Measurements from ENCODE around the gene TPPP3. TPM values are rescaled to one million over a fixed set of nuclear protein-coding genes. Genes with fewer than 3 reads are reported as not detected.

TPPP3 gene
- total RNA-seq, 2 donors from 2014 or later, result not detected

DNA sequence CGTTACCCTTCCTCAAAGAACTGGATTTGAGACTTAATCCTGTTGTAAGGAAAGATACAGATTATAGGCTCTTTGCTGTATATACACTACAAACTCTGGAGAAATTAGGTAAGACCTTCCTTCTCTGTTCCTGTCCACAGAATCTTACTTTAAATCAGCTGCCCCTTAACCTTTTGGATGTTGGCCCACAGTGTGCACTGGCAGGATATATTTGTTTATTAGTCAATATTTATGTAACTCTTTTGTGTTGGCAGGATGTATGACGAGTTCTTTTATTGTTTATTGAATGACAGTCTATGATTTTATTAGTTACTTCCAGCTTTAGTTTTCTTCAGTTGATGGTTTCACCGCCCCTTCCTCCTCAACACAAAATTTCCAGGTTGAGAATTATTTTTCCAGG lies 47.0 kb downstream of the TPPP3 start:
- no peak for DNase-seq (ENCODE audit: low spot score in 2 of 2)
- H3K9me3 Mint-ChIP-seq, result no peaks in the 10 kb centered on the region
- ATAC-seq, result no peak
- H3K27ac Mint-ChIP-seq, result no peak overlapping the region
- no peaks in the 10 kb centered on the region for H3K36me3 Mint-ChIP-seq

DNA sequence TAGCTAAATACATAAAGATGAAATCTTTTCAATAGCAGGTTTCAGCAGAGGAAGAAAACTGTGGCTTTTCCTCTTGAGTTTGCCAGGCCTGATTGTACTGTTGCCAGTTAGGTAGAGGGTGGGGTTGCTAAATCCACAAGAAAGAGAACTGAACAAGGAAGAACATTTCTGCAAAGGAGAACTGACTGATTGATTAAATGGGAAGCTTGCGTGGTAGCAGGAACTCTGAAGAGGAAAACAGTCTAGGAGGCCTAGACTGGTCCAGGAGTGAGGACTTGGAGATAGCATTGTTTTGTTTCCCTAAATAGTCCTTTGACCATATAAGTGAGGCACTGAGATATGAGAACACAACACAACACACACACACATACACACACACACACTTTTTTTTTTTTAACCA lies 47.9 kb downstream of the TPPP3 start:
- ATAC-seq, result no peak
- no peak overlapping the region for H3K27ac Mint-ChIP-seq
- H3K9me3 Mint-ChIP-seq, result no peaks in the 10 kb centered on the region
- no peak for DNase-seq (ENCODE audit: low spot score in 2 of 2)
- H3K36me3 Mint-ChIP-seq, result no peaks in the 10 kb centered on the region

DNA sequence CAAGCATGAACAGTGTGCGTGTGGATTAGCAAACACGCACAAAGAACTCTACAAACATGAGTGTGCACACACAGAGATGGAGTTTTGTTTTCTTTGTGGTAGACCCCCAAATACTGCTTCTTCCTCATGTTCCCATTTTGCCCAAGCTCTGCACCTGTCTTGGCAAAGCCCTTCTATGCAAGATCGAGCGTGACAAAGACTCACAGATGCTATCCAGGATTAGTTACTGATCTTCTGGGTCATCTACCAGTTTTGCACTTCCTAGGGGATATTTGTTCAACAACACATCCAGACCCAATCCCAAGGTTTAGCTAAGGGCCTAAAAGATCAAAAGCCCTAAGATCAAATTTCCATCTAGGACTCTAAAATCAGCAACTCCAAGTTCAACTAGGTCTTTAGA lies 50.7 kb downstream of the TPPP3 start:
- no peak for ATAC-seq
- Mint-ChIP-seq H3K27ac (no peak overlapping the region), H3K9me3 (no peaks in the 10 kb centered on the region), H3K36me3 (no peaks in the 10 kb centered on the region)
- no peak for DNase-seq (ENCODE audit: low spot score in 2 of 2)

DNA sequence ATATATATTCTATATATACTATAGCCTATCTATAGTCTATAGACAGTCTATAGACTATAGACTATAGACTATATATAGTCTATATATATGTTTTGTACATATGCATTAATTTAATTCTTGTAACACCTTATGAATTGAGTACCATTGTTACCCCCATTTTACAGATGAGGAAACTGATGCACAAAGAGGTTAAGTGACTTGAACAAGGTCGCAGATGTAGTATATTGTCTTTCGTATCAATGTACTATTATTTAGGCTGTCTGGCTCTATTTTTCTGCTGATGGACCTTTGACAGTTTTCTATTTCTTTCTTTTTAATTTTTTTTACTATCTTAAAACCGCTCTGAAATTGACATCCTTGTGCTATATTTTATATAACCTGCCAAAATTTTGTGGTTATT lies 52.0 kb downstream of the TPPP3 start:
- H3K9me3 Mint-ChIP-seq, result no peaks in the 10 kb centered on the region
- DNase-seq (ENCODE audit: low spot score in 2 of 2) (no peak), ATAC-seq (no peak)
- H3K27ac Mint-ChIP-seq, result no peak overlapping the region
- H3K36me3 Mint-ChIP-seq, result peaks cover 0 to under 1% of the 10 kb centered on the region in 2 donors

Other genes with a start within 250 kb of the TPPP3 start
- 1 to 10 TPM; 3.2 to 4.7 TPM for gene B3GNT9, start 242.5 kb downstream of the TPPP3 start, total RNA-seq
- gene TRADD, start 233.6 kb downstream of the TPPP3 start, total RNA-seq, result 10 to 100 TPM; 15.7 to 43.5 TPM
- gene FBXL8, start 233.5 kb downstream of the TPPP3 start, total RNA-seq, result 10 to 100 TPM; 27.9 to 38.7 TPM
- gene HSF4, start 228.8 kb downstream of the TPPP3 start, total RNA-seq, result 10 to 100 TPM; 26.0 to 58.8 TPM
- gene NOL3, start 223.0 kb downstream of the TPPP3 start, total RNA-seq, result 10 to 100 TPM in 1 of 2 donors, 1 to 10 TPM in 1; 9.2 to 43.4 TPM
- gene MATCAP1, start 209.5 kb downstream of the TPPP3 start, total RNA-seq, result 10 to 100 TPM; 26.3 to 63.5 TPM
- under 1 TPM in 1 of 2 donors, not detected in 1; 0.36 TPM for gene EXOC3L1, start 203.4 kb downstream of the TPPP3 start, total RNA-seq
- 100 to 1,000 TPM in 1 of 2 donors, 10 to 100 TPM in 1; 71.7 to 104 TPM for gene E2F4, start 201.3 kb downstream of the TPPP3 start, total RNA-seq
- 1 to 10 TPM; 4.0 to 7.0 TPM for gene ELMO3, start 194.4 kb downstream of the TPPP3 start, total RNA-seq
- gene TMEM208, start 166.4 kb downstream of the TPPP3 start, total RNA-seq, result 10 to 100 TPM; 28.4 to 35.4 TPM
- gene FHOD1, start 146.0 kb downstream of the TPPP3 start, total RNA-seq, result 100 to 1,000 TPM; 104 to 133 TPM
- 10 to 100 TPM in 1 of 2 donors, 1 to 10 TPM in 1; 8.3 to 13.6 TPM for gene SLC9A5, start 144.5 kb downstream of the TPPP3 start, total RNA-seq
- gene PLEKHG4, start 114.0 kb downstream of the TPPP3 start, total RNA-seq, result 10 to 100 TPM in 1 of 2 donors, 1 to 10 TPM in 1; 9.5 to 23.2 TPM
- 1 to 10 TPM in 1 of 2 donors, under 1 TPM in 1; 0.71 to 6.1 TPM for gene KCTD19, start 66.8 kb downstream of the TPPP3 start, total RNA-seq
- 1 to 10 TPM in 1 of 2 donors, under 1 TPM in 1; 0.57 to 1.9 TPM for gene LRRC36, start 66.7 kb downstream of the TPPP3 start, total RNA-seq
- gene ZDHHC1, start 23.0 kb upstream of the TPPP3 start, total RNA-seq, result 1 to 10 TPM in 1 of 2 donors, under 1 TPM in 1; 0.23 to 2.4 TPM
- gene HSD11B2, start 37.6 kb upstream of the TPPP3 start, total RNA-seq, result 1 to 10 TPM; 1.3 to 2.7 TPM
- gene ATP6V0D1, start 87.7 kb upstream of the TPPP3 start, total RNA-seq, result 10 to 100 TPM; 20.4 to 22.5 TPM
- gene AGRP, start 90.0 kb upstream of the TPPP3 start, total RNA-seq, result under 1 TPM in 1 of 2 donors, not detected in 1; 0.64 TPM
- gene RIPOR1, start 135.3 kb upstream of the TPPP3 start, total RNA-seq, result 10 to 100 TPM; 34.1 to 41.4 TPM
- 10 to 100 TPM; 51.5 to 62.1 TPM for gene CTCF, start 169.0 kb upstream of the TPPP3 start, total RNA-seq

All from activated naive CD4-positive, alpha-beta T cell treated with anti-CD3 and anti-CD28 coated beads, Interleukin-2, amount 50 U/mL, for 72 hours (primary cell).